MM.1S (cell line): ENCODE data around the gene ADGRL3.

Experiments
- DNase-seq: peaks from one replicate; pipeline ENCODE4 v3.0.0-alpha.2; 2015
- H2AFZ ChIP-seq: fragments of 300-600 bp; sonication (generic); 2 replicates; pipeline ENCODE4 v1.6.0; 2016; ENCODE audit warnings: antibody characterized with exemption, low read length
- H3F3A ChIP-seq: fragments of 300-600 bp; sonication (generic); 2 replicates; pipeline ENCODE4 v1.6.1; 2016; ENCODE audit warnings: mild to moderate bottlenecking, antibody characterized with exemption, low read length, moderate library complexity, mixed read lengths; ENCODE audit not compliant: insufficient read depth
- H3K27ac ChIP-seq: fragments of 300-600 bp; sonication (generic); 2 replicates; pipeline ENCODE4 v1.5.1; 2016; ENCODE audit warnings: mild to moderate bottlenecking, low read length
- H3K27me3 ChIP-seq: fragments of 300-600 bp; sonication (generic); replicated peaks from 2 replicates; pipeline ENCODE4 v1.6.0; 2016; ENCODE audit warnings: low read length; ENCODE audit not compliant: insufficient read depth
- H3K36me3 ChIP-seq: fragments of 300-600 bp; sonication (generic); replicated peaks from 2 replicates; pipeline ENCODE4 v1.6.1; 2016; ENCODE audit warnings: mild to moderate bottlenecking, low read length, mixed read lengths; ENCODE audit not compliant: insufficient read depth
- H3K4me1 ChIP-seq: fragments of 300-600 bp; sonication (generic); 2 replicates; pipeline ENCODE4 v1.6.1; 2016; ENCODE audit warnings: low read length, mixed read lengths
- H3K4me2 ChIP-seq: fragments of 300-600 bp; sonication (generic); 2 replicates; pipeline ENCODE4 v1.6.0; 2016; ENCODE audit warnings: low read depth, low read length
- H3K4me3 ChIP-seq: fragments of 300-600 bp; sonication (generic); 2 replicates; pipeline ENCODE4 v1.5.1; 2016; ENCODE audit warnings: low read length, mixed read lengths
- H3K79me2 ChIP-seq: fragments of 300-600 bp; sonication (generic); 2 replicates; pipeline ENCODE4 v1.6.1; 2016; ENCODE audit warnings: mixed run types, low read length, mixed read lengths
- H3K9ac ChIP-seq: fragments of 300-600 bp; sonication (generic); 2 replicates; pipeline ENCODE4 v1.6.1; 2016; ENCODE audit warnings: low read length, mixed read lengths
- H3K9me2 ChIP-seq: fragments of 300-600 bp; sonication (generic); replicated peaks from 2 replicates; pipeline ENCODE4 v1.6.1; 2016; ENCODE audit warnings: mild to moderate bottlenecking, low read length, mixed read lengths; ENCODE audit not compliant: insufficient read depth
- H3K9me3 ChIP-seq: fragments of 300-600 bp; sonication (generic); replicated peaks from 2 replicates; pipeline ENCODE4 v1.6.1; 2016; ENCODE audit warnings: mild to moderate bottlenecking, low read length, mixed read lengths; ENCODE audit not compliant: insufficient read depth
- H4K20me1 ChIP-seq: fragments of 300-600 bp; sonication (generic); 2 replicates; pipeline ENCODE4 v1.6.1; 2016; ENCODE audit warnings: mild to moderate bottlenecking, low read length, moderate library complexity, mixed read lengths; ENCODE audit not compliant: insufficient read depth
- CTCF ChIP-seq: fragments of 300-600 bp; sonication (generic); IDR thresholded peaks from 2 replicates; pipeline ENCODE4 v1.5.1; 2016; ENCODE audit warnings: antibody characterized with exemption, low read length, mixed read lengths
- EZH2 ChIP-seq: fragments of 300-600 bp; sonication (generic); optimal IDR thresholded peaks from 2 replicates; pipeline ENCODE3; 2017; ENCODE audit warnings: low read depth, mild to moderate bottlenecking, antibody characterized with exemption, low read length, mixed read lengths
- EZH2phosphoT487 ChIP-seq: fragments of 300-600 bp; sonication (generic); IDR thresholded peaks from 2 replicates; pipeline ENCODE4 v1.6.1; 2018; ENCODE audit warnings: antibody characterized with exemption, low read length

The ADGRL3 gene

GRCh38 chr4:61274286-61274685 is 74.2 kb downstream of the ADGRL3 start:
- H3K9ac ChIP-seq = no peak overlapping the region
- H4K20me1 ChIP-seq = no peaks in the 10 kb centered on the region
- no peaks in the 10 kb centered on the region for H3K9me3 ChIP-seq
- H3K9me2 ChIP-seq = no peaks in the 10 kb centered on the region
- H3K27me3 ChIP-seq = no peaks in the 10 kb centered on the region
- no peak overlapping the region for H3K27ac ChIP-seq
- H2AFZ ChIP-seq = no peak overlapping the region
- no peak for DNase-seq
- no peak overlapping the region for H3K4me3 ChIP-seq
- no peak overlapping the region for H3K4me2 ChIP-seq
- no peaks in the 10 kb centered on the region for H3K79me2 ChIP-seq
- no peak for TF ChIP-seq CTCF
- no peak for TF ChIP-seq EZH2phosphoT487
- TF ChIP-seq EZH2 = no peak
- H3K36me3 ChIP-seq = no peaks in the 10 kb centered on the region
- no peaks in the 10 kb centered on the region for H3F3A ChIP-seq
- H3K4me1 ChIP-seq = no peaks in the 10 kb centered on the region

GRCh38 chr4:61275241-61275640 is 75.1 kb downstream of the ADGRL3 start:
- no peak for TF ChIP-seq CTCF
- TF ChIP-seq EZH2phosphoT487 = no peak
- H3K4me2 ChIP-seq = no peak overlapping the region
- H3K4me1 ChIP-seq = no peaks in the 10 kb centered on the region
- no peaks in the 10 kb centered on the region for H3K27me3 ChIP-seq
- no peaks in the 10 kb centered on the region for H4K20me1 ChIP-seq
- H2AFZ ChIP-seq = 0 out of 2 replicates have a peak overlapping the region, but pooled peaks have one; percentile 9
- H3K9me3 ChIP-seq = no peaks in the 10 kb centered on the region
- no peaks in the 10 kb centered on the region for H3K79me2 ChIP-seq
- peak; percentile 29 for DNase-seq
- H3K9me2 ChIP-seq = no peaks in the 10 kb centered on the region
- no peaks in the 10 kb centered on the region for H3K36me3 ChIP-seq
- no peak overlapping the region for H3K27ac ChIP-seq
- no peak overlapping the region for H3K4me3 ChIP-seq
- H3F3A ChIP-seq = no peaks in the 10 kb centered on the region
- H3K9ac ChIP-seq = no peak overlapping the region

- Histone ChIP-seq H3K27ac (no peak overlapping the region), H3K27me3 (no peaks in the 10 kb centered on the region), H3K9ac (no peak overlapping the region), H3K4me1 (no peaks in the 10 kb centered on the region), H3K4me2 (no peak overlapping the region), H2AFZ (no peak overlapping the region), H3F3A (no peaks in the 10 kb centered on the region), H3K36me3 (no peaks in the 10 kb centered on the region), H3K79me2 (no peaks in the 10 kb centered on the region), H3K4me3 (no peak overlapping the region), H3K9me3 (no peaks in the 10 kb centered on the region), H3K9me2 (no peaks in the 10 kb centered on the region), H4K20me1 (no peaks in the 10 kb centered on the region)
- DNase-seq = no peak
- TF ChIP-seq EZH2 = no peak
- no peak for TF ChIP-seq EZH2phosphoT487
- TF ChIP-seq CTCF = no peak
These were observed 75.9 kb downstream of the ADGRL3 start for GRCh38 chr4:61276029-61276428.
